OCI-LY1 (cell line): ENCODE data around the gene CCNJL.

Experiments used
- H2AFZ ChIP-seq: fragments of 200-600 bp; sonication (generic), shearing (Covaris generic); 2 replicates; pipeline ENCODE4 v1.6.0; 2014; ENCODE audit warnings: antibody characterized with exemption, mild to moderate bottlenecking, low read length
- H3F3A ChIP-seq: fragments of 200-600 bp; sonication (generic), shearing (Covaris generic); 2 replicates; pipeline ENCODE4 v1.6.0; 2014; ENCODE audit warnings: mild to moderate bottlenecking, antibody characterized with exemption, low read length, moderate library complexity; ENCODE audit not compliant: insufficient read depth
- H3K27ac ChIP-seq: fragments of 200-600 bp; sonication (generic); 2 replicates; pipeline ENCODE4 v1.5.1; 2014; ENCODE audit warnings: low read length, mixed run types, mild to moderate bottlenecking, low read depth; ENCODE audit not compliant: poor library complexity, severe bottlenecking
- H3K27me3 ChIP-seq: fragments of 200-600 bp; sonication (generic); 2 replicates; pipeline ENCODE4 v1.6.0; 2014; ENCODE audit warnings: antibody characterized with exemption, mild to moderate bottlenecking, low read length, moderate library complexity; ENCODE audit not compliant: insufficient read depth
- H3K36me3 ChIP-seq: fragments of 200-600 bp; sonication (generic); 2 replicates; pipeline ENCODE4 v1.6.1; 2014; ENCODE audit warnings: mild to moderate bottlenecking, antibody characterized with exemption, low read length, moderate library complexity, mixed read lengths; ENCODE audit not compliant: insufficient read depth
- H3K4me1 ChIP-seq: fragments of 200-600 bp; sonication (generic); 2 replicates; pipeline ENCODE4 v1.5.1; 2014; ENCODE audit warnings: mild to moderate bottlenecking, low read length, moderate library complexity; ENCODE audit not compliant: insufficient read depth, severe bottlenecking
- H3K4me2 ChIP-seq: fragments of 200-600 bp; sonication (generic), shearing (Covaris generic); 2 replicates; pipeline ENCODE4 v1.6.1; 2014; ENCODE audit warnings: low read length
- H3K4me3 ChIP-seq: fragments of 200-600 bp; sonication (generic); 2 replicates; pipeline ENCODE4 v1.5.1; 2014; ENCODE audit warnings: low read length, low read depth, mild to moderate bottlenecking, mixed read lengths; ENCODE audit not compliant: poor library complexity, severe bottlenecking
- H3K79me2 ChIP-seq: fragments of 200-600 bp; shearing (Covaris generic); 2 replicates; pipeline ENCODE4 v1.6.1; 2016; ENCODE audit warnings: mixed run types, low read length, mixed read lengths; ENCODE audit not compliant: insufficient read depth
- H3K9ac ChIP-seq: fragments of 200-600 bp; sonication (generic), shearing (Covaris generic); 2 replicates; pipeline ENCODE4 v1.6.1; 2014; ENCODE audit warnings: mild to moderate bottlenecking, low read length, mixed read lengths
- H3K9me2 ChIP-seq: fragments of 200-600 bp; sonication (generic), shearing (Covaris generic); 2 replicates; pipeline ENCODE4 v1.6.1; 2014; ENCODE audit warnings: low read depth, mild to moderate bottlenecking, low read length, mixed read lengths
- H3K9me3 ChIP-seq: fragments of 200-600 bp; shearing (Covaris generic); 2 replicates; pipeline ENCODE4 v1.6.1; 2014; ENCODE audit warnings: low read length, mixed read lengths
- H4K20me1 ChIP-seq: fragments of 200-600 bp; sonication (generic), shearing (Covaris generic); 2 replicates; pipeline ENCODE4 v1.6.0; 2016; ENCODE audit warnings: mild to moderate bottlenecking, low read length; ENCODE audit not compliant: insufficient read depth
- CTCF ChIP-seq: fragments of 200-600 bp; sonication (generic), shearing (Covaris generic); IDR thresholded peaks from 2 replicates; pipeline ENCODE4 v1.5.1; 2017; ENCODE audit warnings: mild to moderate bottlenecking, antibody characterized with exemption, low read length, moderate library complexity, mixed read lengths
- EZH2 ChIP-seq: fragments of 200-600 bp; sonication (generic), shearing (Covaris generic); IDR thresholded peaks from 2 replicates; pipeline ENCODE4 v1.8.0; 2017; ENCODE audit warnings: borderline replicate concordance, mixed run types, mild to moderate bottlenecking, antibody characterized with exemption, low read length, moderate library complexity, mixed read lengths

Gene CCNJL

DNA sequence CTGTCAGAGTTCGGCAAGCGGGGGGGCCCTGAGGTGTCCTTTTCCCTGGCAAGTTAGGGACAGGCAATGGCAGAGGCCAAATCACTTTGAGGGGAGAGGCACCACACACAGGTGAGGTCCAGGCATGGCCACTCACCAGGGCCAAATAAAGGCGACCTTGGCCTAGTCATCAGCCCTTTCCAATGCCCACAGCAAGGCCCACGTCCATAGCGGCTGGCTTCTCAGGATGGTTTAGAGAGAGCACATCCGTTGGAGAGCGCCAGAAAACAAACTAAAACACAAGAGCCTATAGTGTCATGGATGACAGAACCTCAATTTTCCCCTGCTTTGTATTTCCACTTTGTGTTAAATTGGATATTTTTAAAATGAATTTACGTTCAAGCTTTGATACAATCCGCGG lies 7.0 kb downstream of the CCNJL start:
- Histone ChIP-seq H3K27me3 (no peaks in the 10 kb centered on the region), H2AFZ (no peak overlapping the region), H3K4me1 (no peaks in the 10 kb centered on the region), H3K4me2 (no peak overlapping the region), H3K27ac (no peak overlapping the region), H3F3A (no peaks in the 10 kb centered on the region), H3K9me2 (no peaks in the 10 kb centered on the region), H3K79me2 (no peaks in the 10 kb centered on the region), H3K9me3 (no peaks in the 10 kb centered on the region), H3K9ac (no peak overlapping the region), H3K36me3 (no peaks in the 10 kb centered on the region), H4K20me1 (no peaks in the 10 kb centered on the region), H3K4me3 (no peak overlapping the region)
- TF ChIP-seq EZH2 (no peak), CTCF (no peak)

DNA sequence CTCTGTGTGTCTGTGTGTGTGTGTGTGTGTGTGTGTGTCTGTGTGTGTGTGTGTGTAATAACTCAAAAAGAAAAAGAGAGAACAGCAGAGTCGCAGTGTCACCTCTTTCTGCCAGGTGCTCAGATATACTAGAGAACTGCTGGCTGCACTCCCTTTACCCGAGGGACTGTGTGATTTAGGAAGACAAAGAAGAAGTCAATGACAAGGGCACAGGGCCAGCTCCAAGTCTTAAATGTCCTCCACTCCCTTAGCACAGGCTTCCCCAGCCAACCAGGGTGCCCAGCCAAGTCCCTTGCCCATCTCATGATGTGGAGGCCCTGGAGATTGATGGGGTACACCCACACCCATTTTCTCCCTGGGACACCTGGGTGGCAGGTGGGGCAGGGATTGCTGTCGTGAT lies 8.7 kb downstream of the CCNJL start:
- no peaks in the 10 kb centered on the region for H3K27me3 ChIP-seq
- no peak overlapping the region for H2AFZ ChIP-seq
- H3K9me2 ChIP-seq, result no peaks in the 10 kb centered on the region
- TF ChIP-seq EZH2, result no peak
- no peak for TF ChIP-seq CTCF
- no peaks in the 10 kb centered on the region for H4K20me1 ChIP-seq
- no peak overlapping the region for H3K9ac ChIP-seq
- H3F3A ChIP-seq, result no peaks in the 10 kb centered on the region
- H3K4me2 ChIP-seq, result no peak overlapping the region
- H3K4me1 ChIP-seq, result no peaks in the 10 kb centered on the region
- no peaks in the 10 kb centered on the region for H3K79me2 ChIP-seq
- no peak overlapping the region for H3K4me3 ChIP-seq
- H3K36me3 ChIP-seq, result no peaks in the 10 kb centered on the region
- no peak overlapping the region for H3K27ac ChIP-seq
- H3K9me3 ChIP-seq, result no peaks in the 10 kb centered on the region

GRCh38 chr5:160298189-160298588 lies 14.2 kb downstream of the CCNJL start:
- H4K20me1 ChIP-seq, result no peaks in the 10 kb centered on the region
- H3K9me3 ChIP-seq, result no peaks in the 10 kb centered on the region
- H3K27ac ChIP-seq, result no peak overlapping the region
- no peaks in the 10 kb centered on the region for H3K79me2 ChIP-seq
- TF ChIP-seq EZH2, result no peak
- TF ChIP-seq CTCF, result no peak
- H3K4me3 ChIP-seq, result no peak overlapping the region
- no peaks in the 10 kb centered on the region for H3K36me3 ChIP-seq
- H3K4me1 ChIP-seq, result peaks cover 5% of the 10 kb centered on the region
- no peaks in the 10 kb centered on the region for H3K9me2 ChIP-seq
- H3K27me3 ChIP-seq, result 0 out of 2 replicates have a peak, but pooled peaks cover 3% of the 10 kb centered on the region
- H3K9ac ChIP-seq, result no peak overlapping the region
- H3F3A ChIP-seq, result no peaks in the 10 kb centered on the region
- no peak overlapping the region for H2AFZ ChIP-seq
- no peak overlapping the region for H3K4me2 ChIP-seq
